DMS53 (cell line): Measurements from ENCODE around the gene ALDH2.
"Not testable (repeated sequence)": the region's sequence is repeated elsewhere in the genome, so short reads cannot be mapped to it uniquely, and the experiment has no call there.

Experiments used
- DNase-seq: peaks from one replicate; lab custom pipeline; 2025; lab: John Stamatoyannopoulos, UW

Gene ALDH2

DNA sequence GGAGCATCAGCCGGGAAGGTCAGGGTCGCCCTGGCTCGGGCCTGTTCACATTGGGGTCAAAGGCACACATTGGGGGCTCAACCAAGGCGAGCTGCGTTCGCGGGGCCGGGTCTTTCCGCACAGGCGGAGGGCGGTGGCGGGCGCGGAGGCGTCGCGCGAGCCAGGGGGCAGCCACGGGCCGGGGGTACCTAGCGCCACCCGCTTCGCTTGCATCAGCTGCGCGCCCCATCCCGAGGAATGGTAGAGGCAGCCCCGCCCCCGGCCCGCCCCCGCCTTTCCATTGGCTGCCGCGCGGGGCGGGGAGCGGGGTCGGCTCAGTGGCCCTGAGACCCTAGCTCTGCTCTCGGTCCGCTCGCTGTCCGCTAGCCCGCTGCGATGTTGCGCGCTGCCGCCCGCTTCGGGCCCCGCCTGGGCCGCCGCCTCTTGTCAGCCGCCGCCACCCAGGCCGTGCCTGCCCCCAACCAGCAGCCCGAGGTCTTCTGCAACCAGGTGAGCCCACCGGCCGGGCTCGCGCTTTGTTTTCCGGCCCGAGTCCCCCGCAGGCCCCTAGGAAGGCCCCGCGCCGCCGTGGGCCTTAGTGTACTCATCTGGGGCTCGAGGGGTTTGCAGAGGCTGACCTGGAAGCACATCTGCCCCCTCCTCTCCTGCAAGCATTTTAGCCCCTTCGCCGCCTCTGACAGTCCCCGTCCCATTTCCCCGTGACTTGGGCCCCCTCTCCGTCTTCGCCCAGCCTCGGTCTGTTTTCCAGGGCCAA, at the start of gene ALDH2:
Gene ALDH2, plus strand, starts transcription at position 326 of the 754 bp plus-strand sequence. Its CDS starts 50 bp downstream, at position 376.
- DNase-seq = peak; percentile 83

DNA sequence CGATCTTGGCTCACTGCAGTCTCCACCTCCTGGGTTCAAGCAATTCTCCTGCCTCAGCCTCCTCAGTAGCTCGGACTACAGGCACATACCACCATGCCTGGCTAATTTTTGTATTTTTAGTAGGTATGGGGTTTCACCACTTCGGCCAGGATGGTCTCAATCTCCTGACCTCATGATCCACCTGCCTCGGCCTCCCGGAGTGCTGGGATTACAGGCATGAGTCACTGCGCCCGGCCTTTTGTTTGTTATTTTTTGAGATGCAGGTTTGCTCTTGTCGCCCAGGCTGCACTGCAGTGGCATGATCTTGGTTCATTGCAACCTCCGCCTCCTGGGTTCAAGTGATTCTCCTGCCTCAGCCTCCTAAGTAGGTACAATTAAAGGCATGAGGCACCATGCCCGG, 47.4 kb upstream of the ALDH2 start:
- DNase-seq = not testable (repeated sequence)

GRCh38 chr12:111720457-111720856, 46.3 kb upstream of the ALDH2 start:
- no peak for DNase-seq

GRCh38 chr12:111723646-111724360, 42.9 kb upstream of the ALDH2 start:
- DNase-seq = not testable (repeated sequence)

GRCh38 chr12:111728795-111729194, 37.9 kb upstream of the ALDH2 start:
- DNase-seq = no peak

DNA sequence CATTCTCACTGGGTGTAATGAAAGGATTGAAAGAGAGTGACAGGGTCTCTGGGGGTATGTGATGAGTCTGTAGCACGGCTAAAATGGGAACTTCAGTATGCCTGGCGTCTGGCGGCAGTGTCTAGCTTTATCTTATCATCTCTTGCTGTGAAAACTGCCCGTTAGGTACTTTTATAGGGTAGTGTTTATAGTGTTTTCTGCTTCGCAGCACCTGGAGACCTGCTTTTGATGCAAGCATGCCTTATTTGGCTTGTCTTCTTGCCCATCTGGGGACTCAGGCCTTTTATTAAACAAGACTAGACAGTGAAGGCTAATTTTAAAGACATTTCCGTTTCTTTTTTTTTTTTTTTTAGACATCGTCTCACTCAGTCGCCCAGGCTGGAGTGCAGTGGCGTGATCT, 36.3 kb upstream of the ALDH2 start:
- no peak for DNase-seq

- DNase-seq = no peak
Measured at GRCh38 chr12:111732786-111733185, 33.9 kb upstream of the ALDH2 start.

- DNase-seq = no peak
Measured at GRCh38 chr12:111733340-111733915, 33.3 kb upstream of the ALDH2 start.

DNA sequence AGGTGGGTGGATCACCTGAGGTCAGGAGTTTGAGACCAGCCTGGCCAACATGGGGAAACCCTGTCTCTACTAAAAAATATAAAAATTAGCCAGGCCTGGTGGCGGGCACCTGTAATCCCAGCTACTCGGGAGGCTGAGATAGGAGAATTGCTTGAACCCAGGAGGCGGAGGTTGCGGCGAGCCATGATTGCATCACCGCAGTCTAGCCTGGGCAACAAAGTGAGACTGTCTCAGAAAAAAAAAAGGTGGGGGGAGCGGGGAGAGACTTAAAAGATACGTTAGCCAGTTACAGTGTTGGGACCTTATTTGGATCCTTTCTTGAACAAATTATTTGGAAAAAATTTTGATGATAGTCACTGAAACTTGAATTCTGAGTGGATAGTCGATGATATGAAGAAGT, 27.2 kb upstream of the ALDH2 start:
- not testable (repeated sequence) for DNase-seq

DNA sequence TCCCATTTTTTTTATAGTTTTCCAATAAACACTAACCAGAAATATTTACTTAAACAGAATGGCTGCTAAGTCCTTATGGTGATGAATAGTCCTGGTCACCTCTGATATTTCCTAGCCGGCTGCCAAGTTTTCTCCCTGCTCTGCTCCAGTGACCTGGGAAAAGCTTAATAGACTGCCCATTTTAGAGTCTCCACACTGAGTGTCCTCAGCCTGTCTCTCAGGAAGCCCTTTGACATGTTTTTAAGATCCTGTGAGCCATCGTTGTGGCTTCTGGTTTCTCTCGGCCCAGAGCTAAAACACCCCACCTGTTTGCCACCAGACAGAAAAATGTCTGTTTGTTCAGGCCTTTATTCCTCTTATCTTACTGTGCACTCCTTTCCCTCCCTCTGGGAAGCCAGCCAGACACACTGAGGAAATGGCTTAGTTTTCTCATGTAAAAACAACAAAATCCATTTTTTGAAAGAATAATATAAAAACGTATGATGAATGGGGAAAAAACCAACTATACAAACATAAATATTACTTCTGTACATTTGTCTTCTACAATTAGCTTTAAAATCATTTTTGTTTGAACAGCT, 25.4 kb upstream of the ALDH2 start:
- peak; percentile 71 for DNase-seq

DNA sequence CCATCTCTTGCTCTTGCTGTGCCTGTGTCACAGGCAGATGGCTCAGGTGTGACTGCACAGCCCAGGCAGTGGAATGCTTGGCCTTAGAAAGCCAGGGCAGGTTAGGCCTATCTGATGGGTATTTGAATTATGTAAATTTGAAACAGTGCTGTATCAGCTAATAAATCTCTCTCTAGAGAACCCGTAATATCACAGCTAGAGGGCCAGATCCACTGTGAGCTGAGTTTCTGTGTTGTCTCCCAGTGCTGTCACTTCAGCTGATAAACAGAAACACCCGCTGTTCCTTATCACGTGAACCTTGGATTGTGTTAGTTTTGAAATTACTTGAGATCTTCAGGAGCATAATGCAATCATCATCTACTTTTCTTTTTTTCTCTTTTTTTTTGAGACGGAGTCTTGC, 21.5 kb upstream of the ALDH2 start:
- no peak for DNase-seq

DNA sequence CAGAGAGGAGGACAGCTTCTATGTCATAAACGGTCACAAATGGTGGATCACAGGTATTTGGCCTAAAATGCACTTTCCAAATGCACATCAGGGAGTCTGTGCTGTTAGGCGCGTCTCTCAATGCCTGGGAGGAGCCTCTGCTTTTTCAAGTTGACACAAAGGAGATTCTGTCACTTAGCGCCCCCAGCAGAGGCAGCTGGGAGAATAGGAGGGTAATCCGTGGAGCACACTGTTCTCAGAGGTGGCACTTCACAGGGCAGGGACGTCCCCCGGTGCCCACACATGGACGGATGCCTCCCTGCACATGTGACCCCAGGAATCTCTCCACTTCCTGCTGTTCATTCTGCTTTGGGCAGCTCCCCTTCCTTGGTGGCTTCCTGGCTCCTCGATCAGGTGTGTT, 19.4 kb upstream of the ALDH2 start:
- DNase-seq = no peak

- no peak for DNase-seq
Measured at GRCh38 chr12:111748151-111748672, 18.5 kb upstream of the ALDH2 start.

DNA sequence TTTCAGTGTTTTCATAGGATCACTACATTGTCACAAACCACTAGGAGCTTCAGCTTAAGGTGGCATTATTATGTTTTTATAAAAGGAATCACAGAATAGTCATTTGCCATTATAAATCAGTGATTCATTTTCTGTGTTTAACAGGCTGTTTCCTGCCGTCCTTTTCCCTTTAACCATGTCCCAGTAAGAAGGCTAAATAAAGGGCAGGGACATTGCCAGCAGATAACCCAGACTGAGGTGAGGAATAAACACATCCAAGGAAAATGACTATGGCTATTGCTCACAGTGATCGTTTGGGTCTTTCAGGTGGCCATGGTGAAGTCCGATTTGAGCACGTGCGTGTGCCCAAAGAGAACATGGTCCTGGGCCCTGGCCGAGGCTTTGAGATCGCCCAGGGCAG, 17.9 kb upstream of the ALDH2 start:
- DNase-seq = no peak

DNA sequence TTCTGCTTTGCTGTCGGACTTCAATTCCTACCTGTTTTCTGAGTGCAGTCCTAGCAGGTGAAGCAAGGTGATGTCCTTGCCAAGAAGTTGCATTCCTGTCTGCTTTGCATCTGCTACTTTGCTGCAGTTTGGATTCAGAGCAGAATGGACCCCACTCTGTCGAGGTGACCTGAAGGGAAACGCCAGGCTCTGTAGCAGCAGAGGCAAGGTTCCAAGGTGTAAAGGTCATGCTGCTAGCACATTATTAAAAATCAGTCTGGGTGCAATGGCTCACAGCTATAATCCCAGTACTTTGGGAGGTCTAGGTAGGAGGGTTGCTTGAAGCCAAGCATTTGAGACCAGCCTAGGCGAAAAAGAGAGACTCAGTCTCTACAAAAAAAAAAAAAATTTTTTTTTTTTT, 17.3 kb upstream of the ALDH2 start:
- DNase-seq = no peak

DNA sequence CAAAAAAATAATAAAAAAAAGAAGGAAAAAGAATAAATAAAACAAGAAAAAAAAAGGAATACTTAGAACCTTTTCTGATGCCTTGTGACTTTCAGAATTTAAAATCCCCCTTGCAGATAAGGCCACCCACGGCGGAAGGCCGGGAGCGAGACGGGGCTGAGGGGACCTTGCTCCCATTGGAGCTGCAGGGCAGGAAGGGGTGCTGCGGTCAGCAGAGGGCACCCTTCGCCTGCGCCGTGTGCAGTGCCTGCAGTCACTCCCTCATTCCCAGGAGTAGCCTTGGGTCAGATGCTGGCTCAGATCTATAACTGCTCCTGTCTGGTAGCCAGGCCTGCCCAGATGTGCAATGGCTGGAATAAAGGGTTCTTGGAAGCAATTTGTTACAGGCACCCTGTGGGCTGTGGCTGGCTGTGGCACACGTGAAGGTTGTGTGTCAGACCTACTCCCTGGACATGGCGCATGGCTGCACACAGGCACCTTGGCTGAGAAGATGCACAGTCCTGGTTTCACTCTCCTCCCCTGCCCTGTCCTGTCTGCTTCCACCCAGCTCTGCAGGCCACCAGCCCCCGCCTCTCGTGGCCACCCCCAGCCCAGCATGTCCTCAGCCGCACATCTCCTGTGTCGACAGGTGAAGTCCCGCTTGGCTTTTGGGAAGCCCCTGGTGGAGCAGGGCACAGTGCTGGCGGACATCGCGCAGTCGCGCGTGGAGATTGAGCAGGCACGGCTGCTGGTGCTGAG, 13.4 kb upstream of the ALDH2 start:
- DNase-seq = peak; percentile 81

GRCh38 chr12:111754671-111755070, 12.1 kb upstream of the ALDH2 start:
- DNase-seq = no peak

DNA sequence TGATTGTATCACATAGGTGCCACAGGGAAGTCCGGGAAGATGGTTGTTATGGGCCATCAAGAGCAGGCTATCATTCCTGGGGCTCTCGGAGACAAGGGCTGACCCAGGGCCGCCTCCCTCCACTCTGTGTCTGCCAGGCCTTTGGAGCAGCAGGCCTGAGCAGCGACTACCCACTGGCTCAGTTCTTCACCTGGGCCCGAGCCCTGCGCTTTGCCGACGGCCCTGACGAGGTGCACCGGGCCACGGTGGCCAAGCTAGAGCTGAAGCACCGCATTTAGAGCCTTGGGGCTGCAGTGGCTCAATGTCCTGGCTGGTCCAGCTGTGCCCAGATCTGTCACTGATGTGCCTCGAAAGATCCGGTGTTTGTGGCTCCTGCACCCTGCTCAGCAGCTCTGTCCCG, 10.5 kb upstream of the ALDH2 start:
- no peak for DNase-seq

DNA sequence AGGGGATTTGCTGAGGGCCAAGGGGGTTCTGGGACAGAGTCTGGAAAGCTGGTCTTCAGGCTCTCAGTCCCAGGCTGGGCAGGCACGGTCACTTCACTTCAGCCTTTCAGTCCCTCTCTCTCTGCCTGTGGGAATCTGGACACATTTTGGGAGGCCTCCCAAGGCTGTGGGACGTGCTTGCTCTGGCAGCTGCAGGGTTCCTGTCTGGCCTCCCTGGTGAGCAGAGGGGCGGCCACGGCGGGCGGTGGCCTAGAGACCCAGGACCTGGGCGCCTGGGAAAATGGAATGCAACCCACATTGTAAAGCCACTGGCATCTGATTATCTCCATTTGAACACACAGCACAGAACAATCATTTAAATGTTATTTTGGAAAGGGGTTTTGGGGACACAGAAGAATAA, 10.1 kb upstream of the ALDH2 start:
- no peak for DNase-seq

- no peak for DNase-seq
Measured at GRCh38 chr12:111757361-111758119, 9.2 kb upstream of the ALDH2 start.

GRCh38 chr12:111758120-111758561, 8.6 kb upstream of the ALDH2 start:
- no peak for DNase-seq
